Erythroblast (primary cell): Measurements from ENCODE around the gene MOV10.

Experiments used
- DNase-seq, 2 experiments: peaks; one replicate each; lab custom pipeline; 2025; lab: John Stamatoyannopoulos, UW
- GATA1 ChIP-seq: IDR thresholded peaks from 2 replicates; pipeline ENCODE4 v1.6.1; 2011; ENCODE audit warnings: low read depth, mild to moderate bottlenecking, control low read depth, low read length, moderate library complexity
- POLR2A ChIP-seq: IDR thresholded peaks from 2 replicates; pipeline ENCODE4 v1.6.1; 2011; ENCODE audit warnings: mild to moderate bottlenecking, low read length

The MOV10 gene

DNA sequence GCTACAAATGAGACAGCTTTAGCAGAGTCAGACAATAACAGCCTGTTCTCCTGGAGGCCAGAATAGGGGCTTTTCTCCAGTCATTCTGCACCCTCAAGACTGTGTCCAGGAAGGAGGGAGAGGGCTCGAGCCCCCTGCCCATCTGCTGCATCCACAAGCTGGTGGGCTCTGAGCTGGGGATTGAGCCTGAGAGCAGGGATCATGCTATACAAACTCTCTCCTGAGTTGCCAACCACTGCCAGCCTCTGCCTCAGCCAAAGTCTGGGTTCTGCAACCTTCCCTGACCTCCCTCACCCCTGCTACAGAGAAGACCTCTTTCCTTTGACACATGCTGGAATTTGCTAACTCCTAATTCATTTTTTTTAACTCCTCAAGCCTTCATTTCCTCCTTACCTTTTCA, 55.5 kb downstream of the MOV10 start:
- TF ChIP-seq GATA1 (no peak), POLR2A (no peak)
- no peak for DNase-seq

- TF ChIP-seq GATA1 (no peak), POLR2A (no peak)
- no peak for DNase-seq
These were observed 57.0 kb downstream of the MOV10 start for GRCh38 chr1:112731451-112731850.

GRCh38 chr1:112735752-112736151, 61.3 kb downstream of the MOV10 start:
- TF ChIP-seq GATA1, result no peak
- DNase-seq, result no peak

- TF ChIP-seq GATA1 (no peak), POLR2A (no peak)
- no peak for DNase-seq
These were observed 63.1 kb downstream of the MOV10 start for GRCh38 chr1:112737573-112737972.

GRCh38 chr1:112743174-112744008, 68.9 kb downstream of the MOV10 start:
- no peak for DNase-seq
- TF ChIP-seq GATA1, result no peak
- TF ChIP-seq POLR2A, result no peak

- no peak for DNase-seq
- TF ChIP-seq POLR2A, result no peak
- no peak for TF ChIP-seq GATA1
These were observed 69.6 kb downstream of the MOV10 start for GRCh38 chr1:112744009-112744578.

DNA sequence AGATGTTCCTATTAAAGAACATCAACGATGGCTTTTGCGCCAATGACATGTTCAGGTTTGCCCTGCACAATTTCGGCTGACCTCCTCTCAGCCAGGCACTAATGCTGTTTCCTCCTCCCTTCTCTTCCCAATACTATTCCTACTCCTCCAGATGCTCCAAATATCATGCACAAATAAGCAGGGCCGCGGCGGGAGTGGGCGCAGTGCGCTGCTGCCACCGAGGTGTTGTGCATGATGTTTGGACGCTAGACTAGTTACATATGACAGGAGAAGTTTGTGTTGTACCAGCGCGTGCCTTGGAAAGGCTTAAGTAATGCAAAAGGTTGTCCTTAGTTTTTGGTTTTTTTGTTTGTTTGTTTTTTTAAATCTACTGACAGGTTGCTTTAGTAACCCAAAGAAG, 73.9 kb downstream of the MOV10 start:
- TF ChIP-seq GATA1 (no peak), POLR2A (no peak)
- DNase-seq, result no peak
